ENCODE data around the gene SGCA. TPM values are rescaled to one million over a fixed set of nuclear protein-coding genes. Genes with fewer than 3 reads are reported as not detected.
A peak's percentile ranks its signal among the peaks of the same experiment; 100 is the strongest.

Gene SGCA
- total RNA-seq = 1 to 10 TPM in 1 of 2 donors, under 1 TPM in 1; 0.51 to 2.6 TPM
- polyA plus RNA-seq (2013, experiment 1 of 2) = 0.75 TPM
- polyA plus RNA-seq (2013, experiment 2 of 2) = 0.46 TPM
- long read RNA-seq, experiment 1, partial matches to known transcripts = 0 of 3 reads
- long read RNA-seq, experiment 1, other reads (novel, unspliced or antisense) = 2 of 3 reads
- long read RNA-seq, experiment 2, partial matches to known transcripts = 0 of 4 reads
- long read RNA-seq, experiment 2, other reads (novel, unspliced or antisense) = 1 of 4 reads
- long read RNA-seq, experiment 3 = 0 reads
- long read RNA-seq, experiment 4, transcript SGCA-201 (10 exons, 1,432 nt) = major isoform, 8 of 17 reads
- long read RNA-seq, experiment 4, transcript SGCA-202 (8 exons, 1,057 nt) = minor isoform, 7 of 17 reads
- long read RNA-seq, experiment 4, partial matches to known transcripts = 0 of 17 reads
- long read RNA-seq, experiment 4, other reads (novel, unspliced or antisense) = 2 of 17 reads

DNA sequence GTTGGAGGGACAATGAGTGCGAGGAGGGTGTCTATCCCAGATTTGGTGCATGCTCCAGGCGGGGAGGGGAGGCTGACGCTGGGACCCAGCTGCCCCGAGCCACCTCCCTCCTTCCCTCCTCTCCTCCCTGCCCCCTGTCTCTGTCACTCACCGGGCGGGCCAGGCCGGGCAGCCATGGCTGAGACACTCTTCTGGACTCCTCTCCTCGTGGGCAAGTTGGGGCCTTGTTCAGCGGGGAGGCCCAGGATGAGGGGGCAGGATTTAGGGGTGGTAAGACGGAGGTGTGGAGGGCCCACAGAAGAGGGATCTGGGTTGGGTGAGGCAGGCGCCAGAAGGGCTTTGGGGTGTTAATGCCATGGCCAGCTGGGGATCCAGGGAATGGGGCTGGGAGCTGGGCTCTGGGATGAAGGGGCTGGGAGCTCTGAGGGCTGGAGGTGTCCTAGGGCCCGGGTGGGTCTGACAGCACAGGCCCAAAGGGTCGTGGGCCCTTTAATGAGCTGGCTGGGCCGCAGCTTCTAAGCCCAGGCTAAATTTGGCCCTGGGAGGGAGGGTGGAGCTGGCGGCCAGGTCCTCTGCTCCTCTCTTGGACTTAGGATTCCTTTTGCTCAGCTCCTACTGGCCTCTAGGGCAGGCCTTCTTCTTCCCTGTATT, at the start of gene SGCA:
TSS of gene SGCA (plus strand) at position 139 of the 651 bp plus-strand sequence. CDS start at position 175, 36 bp downstream.
- H3K27ac ChIP-seq (ENCODE audit: low read depth, low read length) = no peak within 1 kb of the TSS
- WGBS, 2 experiments (ENCODE audit: insufficient coverage in 1 of 2, insufficient read length in 1 of 2) = 71 to 98% methylated on average over 7 to 15 of the region's 15 CpGs
- no peak within 1 kb of the TSS for H3K9ac ChIP-seq (ENCODE audit: extremely low read depth, low read length, poor library complexity, severe bottlenecking)

DNA sequence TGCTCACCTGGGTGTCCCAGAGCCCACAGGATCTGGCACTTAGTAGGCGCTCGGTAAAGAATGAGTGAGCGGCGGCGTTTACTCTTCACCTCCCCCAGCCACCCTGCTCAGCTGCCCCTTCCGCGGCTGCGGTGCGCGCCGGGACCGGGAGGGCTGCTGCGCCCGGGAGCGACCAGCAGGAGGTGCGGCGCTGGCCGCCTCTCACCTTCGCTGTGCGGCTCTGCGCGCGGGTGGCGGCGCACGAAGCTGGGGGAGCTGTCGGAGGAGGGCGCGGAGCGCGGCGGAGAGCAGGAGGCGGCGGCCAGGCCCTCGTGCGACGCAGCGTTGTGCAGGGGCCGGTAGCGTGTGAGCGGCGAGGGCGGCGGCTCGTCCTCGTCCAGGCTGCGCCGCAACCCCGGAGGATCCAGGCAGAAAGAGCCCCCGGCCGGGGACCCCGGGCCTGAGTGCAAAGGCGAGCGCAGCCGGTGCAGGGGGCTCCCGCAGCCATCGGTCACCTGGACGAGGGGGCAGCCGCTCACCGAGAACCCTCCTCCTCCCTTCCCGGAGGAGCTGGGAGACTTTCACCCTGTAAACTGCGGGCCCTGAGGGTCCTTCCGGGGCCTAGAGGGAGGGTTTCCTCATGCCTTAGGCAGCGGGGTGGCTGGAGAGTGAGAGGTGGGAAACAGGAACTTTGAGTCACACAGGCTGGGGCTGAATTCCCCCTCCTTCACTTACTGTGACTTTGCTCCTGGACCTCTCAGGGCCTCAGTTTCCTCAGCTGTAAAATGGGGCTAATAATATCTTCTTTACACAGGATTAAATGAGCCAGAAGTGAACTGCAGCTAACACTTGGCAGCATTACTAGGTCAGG, 48.4 kb upstream of the SGCA start:
- peak; percentile 97 for DNase-seq
- Mint-ChIP-seq H3K27me3 (ENCODE audit: insufficient read depth) (peaks cover 16% of the 10 kb centered on the region), H3K36me3 (ENCODE audit: low read depth) (no peaks in the 10 kb centered on the region), H3K9me3 (no peaks in the 10 kb centered on the region), H3K4me3 (peak overlapping the region; percentile 51), H3K4me1 (peaks cover 10% of the 10 kb centered on the region), H3K27ac (peak overlapping the region; percentile 90)
- Histone ChIP-seq H3K27ac (ENCODE audit: low read depth, low read length) (no peak overlapping the region), H3K27me3 (ENCODE audit: control insufficient read depth, insufficient read depth, low read length, poor library complexity, severe bottlenecking) (no peaks in the 10 kb centered on the region), H3K9me3 (ENCODE audit: control insufficient read depth, low read length) (no peaks in the 10 kb centered on the region), H3K36me3 (ENCODE audit: control insufficient read depth, insufficient read depth, low read length) (peaks cover 5% of the 10 kb centered on the region), H3K4me3 (ENCODE audit: low read length) (peak overlapping the region; percentile 66), H3K4me1 (ENCODE audit: control insufficient read depth, insufficient read depth, low read length) (peaks cover 5% of the 10 kb centered on the region), H3K9ac (ENCODE audit: extremely low read depth, low read length, poor library complexity, severe bottlenecking) (peak overlapping the region; percentile 23)
- 8 to 16% methylated on average over 19 to 64 of the region's 64 CpGs for WGBS, 2 experiments (ENCODE audit: insufficient coverage in 1 of 2, insufficient read length in 1 of 2)
- TF ChIP-seq, protein P1, sequence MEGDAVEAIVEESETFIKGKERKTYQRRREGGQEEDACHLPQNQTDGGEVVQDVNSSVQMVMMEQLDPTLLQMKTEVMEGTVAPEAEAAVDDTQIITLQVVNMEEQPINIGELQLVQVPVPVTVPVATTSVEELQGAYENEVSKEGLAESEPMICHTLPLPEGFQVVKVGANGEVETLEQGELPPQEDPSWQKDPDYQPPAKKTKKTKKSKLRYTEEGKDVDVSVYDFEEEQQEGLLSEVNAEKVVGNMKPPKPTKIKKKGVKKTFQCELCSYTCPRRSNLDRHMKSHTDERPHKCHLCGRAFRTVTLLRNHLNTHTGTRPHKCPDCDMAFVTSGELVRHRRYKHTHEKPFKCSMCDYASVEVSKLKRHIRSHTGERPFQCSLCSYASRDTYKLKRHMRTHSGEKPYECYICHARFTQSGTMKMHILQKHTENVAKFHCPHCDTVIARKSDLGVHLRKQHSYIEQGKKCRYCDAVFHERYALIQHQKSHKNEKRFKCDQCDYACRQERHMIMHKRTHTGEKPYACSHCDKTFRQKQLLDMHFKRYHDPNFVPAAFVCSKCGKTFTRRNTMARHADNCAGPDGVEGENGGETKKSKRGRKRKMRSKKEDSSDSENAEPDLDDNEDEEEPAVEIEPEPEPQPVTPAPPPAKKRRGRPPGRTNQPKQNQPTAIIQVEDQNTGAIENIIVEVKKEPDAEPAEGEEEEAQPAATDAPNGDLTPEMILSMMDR (conservative IDR thresholded peaks at IDR 0.05) = peak; percentile 84

More for the DNA sequence above, at the start of gene SGCA:
- H3K27me3 Mint-ChIP-seq (ENCODE audit: insufficient read depth) = peaks cover 14% of the 10 kb centered on the region
- H3K4me1 Mint-ChIP-seq = peaks cover 5% of the 10 kb centered on the region
- H3K36me3 Mint-ChIP-seq (ENCODE audit: low read depth) = no peaks in the 10 kb centered on the region
- H3K9me3 ChIP-seq (ENCODE audit: control insufficient read depth, low read length) = no peaks in the 10 kb centered on the region
- no peak within 1 kb of the TSS for H3K27ac Mint-ChIP-seq
- TF ChIP-seq, protein P1 (conservative IDR thresholded peaks at IDR 0.05) = no peak
- H3K27me3 ChIP-seq (ENCODE audit: control insufficient read depth, insufficient read depth, low read length, poor library complexity, severe bottlenecking) = no peaks in the 10 kb centered on the region
- DNase-seq = no peak
- H3K4me3 ChIP-seq (ENCODE audit: low read length) = no peak within 1 kb of the TSS
- H3K36me3 ChIP-seq (ENCODE audit: control insufficient read depth, insufficient read depth, low read length) = no peaks in the 10 kb centered on the region
- H3K4me1 ChIP-seq (ENCODE audit: control insufficient read depth, insufficient read depth, low read length) = no peaks in the 10 kb centered on the region
- H3K9me3 Mint-ChIP-seq = no peaks in the 10 kb centered on the region
- H3K4me3 Mint-ChIP-seq = no peak within 1 kb of the TSS

Measured in endodermal cell (in vitro differentiated cells).